ENCODE results near the gene RIGI. TPM values are rescaled to one million over a fixed set of nuclear protein-coding genes. Genes with fewer than 3 reads are reported as not detected.

Gene RIGI
- total RNA-seq, 2 donors from 2014 or later = 2.6 to 6.5 TPM

DNA sequence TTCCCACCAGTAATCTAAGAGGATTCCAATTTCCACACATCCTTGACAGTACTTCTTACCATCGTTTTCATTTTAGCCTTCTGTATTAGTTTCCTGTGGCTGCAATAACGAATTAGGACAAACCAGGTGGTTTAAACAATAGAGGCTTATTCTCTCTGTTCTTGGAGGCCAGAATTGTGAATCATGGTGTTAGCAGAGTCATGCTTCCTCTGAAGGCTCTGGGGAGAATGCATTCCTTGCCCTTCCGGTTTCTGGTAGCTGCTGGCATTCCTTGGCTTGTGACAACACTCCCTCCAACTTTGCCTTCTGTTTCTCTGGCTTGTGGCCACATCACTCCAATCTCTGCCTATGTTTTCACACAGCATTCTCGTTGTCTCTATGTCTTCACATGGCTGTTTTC is 23.5 kb downstream of the RIGI start:
- TF ChIP-seq, protein P1, sequence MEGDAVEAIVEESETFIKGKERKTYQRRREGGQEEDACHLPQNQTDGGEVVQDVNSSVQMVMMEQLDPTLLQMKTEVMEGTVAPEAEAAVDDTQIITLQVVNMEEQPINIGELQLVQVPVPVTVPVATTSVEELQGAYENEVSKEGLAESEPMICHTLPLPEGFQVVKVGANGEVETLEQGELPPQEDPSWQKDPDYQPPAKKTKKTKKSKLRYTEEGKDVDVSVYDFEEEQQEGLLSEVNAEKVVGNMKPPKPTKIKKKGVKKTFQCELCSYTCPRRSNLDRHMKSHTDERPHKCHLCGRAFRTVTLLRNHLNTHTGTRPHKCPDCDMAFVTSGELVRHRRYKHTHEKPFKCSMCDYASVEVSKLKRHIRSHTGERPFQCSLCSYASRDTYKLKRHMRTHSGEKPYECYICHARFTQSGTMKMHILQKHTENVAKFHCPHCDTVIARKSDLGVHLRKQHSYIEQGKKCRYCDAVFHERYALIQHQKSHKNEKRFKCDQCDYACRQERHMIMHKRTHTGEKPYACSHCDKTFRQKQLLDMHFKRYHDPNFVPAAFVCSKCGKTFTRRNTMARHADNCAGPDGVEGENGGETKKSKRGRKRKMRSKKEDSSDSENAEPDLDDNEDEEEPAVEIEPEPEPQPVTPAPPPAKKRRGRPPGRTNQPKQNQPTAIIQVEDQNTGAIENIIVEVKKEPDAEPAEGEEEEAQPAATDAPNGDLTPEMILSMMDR (IDR thresholded peaks at IDR 0.05) = no peak
- no peak for TF ChIP-seq POLR2A (IDR thresholded peaks at IDR 0.05)
- H3K4me1 ChIP-seq = no peaks in the 10 kb centered on the region
- DNase-seq (no peak), ATAC-seq (no peak)
- 73 to 75% methylated on average over 4 of the region's 4 CpGs for WGBS, 2 donors
- no peaks in the 10 kb centered on the region for H3K9me3 ChIP-seq
- peaks cover 0 to 4% of the 10 kb centered on the region in 2 donors for H3K36me3 ChIP-seq (replicated peaks in 1 of 2; ENCODE audit: insufficient read depth in 1 of 2, low read depth in 2 of 2)
- intact Hi-C loops (cut with DNase I) = no loop called here
- no peak overlapping the region for H3K4me3 ChIP-seq
- H3K27ac ChIP-seq = no peak overlapping the region
- no peaks in the 10 kb centered on the region for H3K27me3 ChIP-seq

DNA sequence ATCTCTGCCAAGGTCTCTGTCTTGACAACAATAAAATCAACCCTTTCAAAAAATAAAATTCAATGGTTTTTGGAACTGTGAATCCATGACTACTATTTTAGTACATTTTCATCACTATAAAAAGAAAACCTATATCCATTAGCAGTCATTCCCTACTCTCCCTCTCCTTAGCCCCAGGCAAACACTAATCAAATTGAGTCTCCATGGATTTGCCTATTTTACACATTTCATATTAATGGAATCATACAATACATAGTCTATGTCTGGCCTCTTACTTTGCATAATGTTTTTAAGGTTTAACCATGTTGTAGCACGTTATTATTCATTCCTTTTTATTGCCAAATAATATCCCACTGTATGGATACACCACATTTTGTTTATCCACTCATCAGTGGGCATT is 24.1 kb downstream of the RIGI start:
- no peak for ATAC-seq
- Histone ChIP-seq H3K4me3 (no peak overlapping the region), H3K27ac (no peak overlapping the region), H3K27me3 (no peaks in the 10 kb centered on the region), H3K9me3 (no peaks in the 10 kb centered on the region), H3K4me1 (no peaks in the 10 kb centered on the region), H3K36me3 (replicated peaks in 1 of 2; ENCODE audit: insufficient read depth in 1 of 2, low read depth in 2 of 2) (peaks cover 0 to 7% of the 10 kb centered on the region in 2 donors)
- intact Hi-C loops (cut with DNase I) = no loop called here
- DNase-seq = no peak
- TF ChIP-seq, protein P1 (IDR thresholded peaks at IDR 0.05) = no peak
- WGBS, 2 donors = 78 to 80% methylated on average over 1 of the region's 1 CpG

DNA sequence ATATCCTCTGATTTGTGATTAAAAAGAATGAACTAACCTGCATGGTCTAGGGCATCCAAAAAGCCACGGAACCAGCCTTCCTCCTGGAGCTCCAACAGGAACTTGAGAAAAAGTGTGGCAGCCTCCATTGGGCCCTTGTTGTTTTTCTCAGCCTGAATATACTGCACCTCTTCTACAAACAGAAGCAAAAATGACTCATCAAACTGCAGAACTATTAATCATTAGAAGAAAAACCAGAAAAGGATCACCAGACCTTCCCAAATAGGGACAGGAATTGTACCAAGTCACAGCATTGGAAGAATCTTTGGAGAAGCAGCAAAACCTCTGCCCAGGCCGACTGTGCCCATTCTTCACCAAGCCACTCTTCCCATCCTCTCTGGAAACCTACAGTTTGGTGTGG is 25.2 kb downstream of the RIGI start:
- Histone ChIP-seq H3K27ac (no peak overlapping the region), H3K4me3 (no peak overlapping the region), H3K27me3 (no peaks in the 10 kb centered on the region), H3K9me3 (no peaks in the 10 kb centered on the region), H3K4me1 (no peaks in the 10 kb centered on the region), H3K36me3 (replicated peaks in 1 of 2; ENCODE audit: insufficient read depth in 1 of 2, low read depth in 2 of 2) (peaks cover 0 to 10% of the 10 kb centered on the region in 2 donors)
- ATAC-seq = no peak
- TF ChIP-seq, protein P1 (IDR thresholded peaks at IDR 0.05) = no peak
- TF ChIP-seq POLR2A (IDR thresholded peaks at IDR 0.05) = no peak
- 80 to 90% methylated on average over 2 of the region's 2 CpGs for WGBS, 2 donors
- intact Hi-C loops (cut with DNase I) = no loop called here
- DNase-seq = no peak

GRCh38 chr9:32497921-32498320 is 28.1 kb downstream of the RIGI start:
- H3K4me3 ChIP-seq = no peak overlapping the region

GRCh38 chr9:32490601-32491000 is 35.4 kb downstream of the RIGI start:
- no peak for ATAC-seq
- DNase-seq = no peak
- Histone ChIP-seq H3K27ac (no peak overlapping the region), H3K27me3 (no peaks in the 10 kb centered on the region), H3K4me3 (no peak overlapping the region), H3K36me3 (replicated peaks in 1 of 2; ENCODE audit: insufficient read depth in 1 of 2, low read depth in 2 of 2) (peaks cover 0 to 14% of the 10 kb centered on the region in 2 donors), H3K4me1 (no peaks in the 10 kb centered on the region), H3K9me3 (no peaks in the 10 kb centered on the region)
- WGBS, 2 donors = 72 to 88% methylated on average over 3 of the region's 3 CpGs
- intact Hi-C loops (cut with DNase I) = no loop called here
- no peak for TF ChIP-seq POLR2A (IDR thresholded peaks at IDR 0.05)
- TF ChIP-seq, protein P1 (IDR thresholded peaks at IDR 0.05) = no peak

More at GRCh38 chr9:32497921-32498320, 28.1 kb downstream of the RIGI start:
- Histone ChIP-seq H3K4me1 (no peaks in the 10 kb centered on the region), H3K27ac (no peak overlapping the region), H3K27me3 (no peaks in the 10 kb centered on the region), H3K36me3 (replicated peaks in 1 of 2; ENCODE audit: insufficient read depth in 1 of 2, low read depth in 2 of 2) (peaks cover 0 to 10% of the 10 kb centered on the region in 2 donors), H3K9me3 (no peaks in the 10 kb centered on the region)
- DNase-seq (no peak), ATAC-seq (no peak)
- intact Hi-C loops (cut with DNase I) = no loop called here
- TF ChIP-seq, protein P1 (IDR thresholded peaks at IDR 0.05) = no peak
- no peak for TF ChIP-seq POLR2A (IDR thresholded peaks at IDR 0.05)

All from body of pancreas (tissue), 4 donors.